ENCODE measurements around the gene GPC3.

DNA sequence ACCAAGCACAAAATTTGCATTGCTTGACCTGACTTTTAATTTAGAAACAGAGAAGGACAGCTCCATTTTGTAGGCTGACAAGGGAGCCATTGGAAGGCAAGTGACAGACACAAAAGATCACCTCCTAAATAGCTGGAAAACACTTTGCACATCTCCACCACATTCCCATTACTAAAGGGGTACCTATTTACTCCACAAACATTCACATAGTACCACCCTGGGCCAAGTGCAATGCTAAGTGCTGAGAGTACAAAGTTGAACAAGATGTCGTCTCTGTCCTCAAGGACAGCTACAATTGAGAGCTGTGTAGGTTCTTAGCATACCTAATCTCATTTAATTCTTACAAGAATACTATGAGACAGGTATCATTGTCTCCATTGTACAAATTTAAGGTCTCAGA, 417.3 kb downstream of the GPC3 start:
- TF ChIP-seq, protein P1, sequence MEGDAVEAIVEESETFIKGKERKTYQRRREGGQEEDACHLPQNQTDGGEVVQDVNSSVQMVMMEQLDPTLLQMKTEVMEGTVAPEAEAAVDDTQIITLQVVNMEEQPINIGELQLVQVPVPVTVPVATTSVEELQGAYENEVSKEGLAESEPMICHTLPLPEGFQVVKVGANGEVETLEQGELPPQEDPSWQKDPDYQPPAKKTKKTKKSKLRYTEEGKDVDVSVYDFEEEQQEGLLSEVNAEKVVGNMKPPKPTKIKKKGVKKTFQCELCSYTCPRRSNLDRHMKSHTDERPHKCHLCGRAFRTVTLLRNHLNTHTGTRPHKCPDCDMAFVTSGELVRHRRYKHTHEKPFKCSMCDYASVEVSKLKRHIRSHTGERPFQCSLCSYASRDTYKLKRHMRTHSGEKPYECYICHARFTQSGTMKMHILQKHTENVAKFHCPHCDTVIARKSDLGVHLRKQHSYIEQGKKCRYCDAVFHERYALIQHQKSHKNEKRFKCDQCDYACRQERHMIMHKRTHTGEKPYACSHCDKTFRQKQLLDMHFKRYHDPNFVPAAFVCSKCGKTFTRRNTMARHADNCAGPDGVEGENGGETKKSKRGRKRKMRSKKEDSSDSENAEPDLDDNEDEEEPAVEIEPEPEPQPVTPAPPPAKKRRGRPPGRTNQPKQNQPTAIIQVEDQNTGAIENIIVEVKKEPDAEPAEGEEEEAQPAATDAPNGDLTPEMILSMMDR (IDR thresholded peaks at IDR 0.05): no peak
- no peak for TF ChIP-seq POLR2A (IDR thresholded peaks at IDR 0.05)
